ENCODE data around the gene HNF1A. TPM values are rescaled to one million over a fixed set of nuclear protein-coding genes. Genes with fewer than 3 reads are reported as not detected.

Gene HNF1A
- total and polyA plus RNA-seq, 2 of the 13 experiments (the other 11 are each of a cell fraction or from before 2014, with no cell fraction given), result 13.4 to 34.7 TPM

DNA sequence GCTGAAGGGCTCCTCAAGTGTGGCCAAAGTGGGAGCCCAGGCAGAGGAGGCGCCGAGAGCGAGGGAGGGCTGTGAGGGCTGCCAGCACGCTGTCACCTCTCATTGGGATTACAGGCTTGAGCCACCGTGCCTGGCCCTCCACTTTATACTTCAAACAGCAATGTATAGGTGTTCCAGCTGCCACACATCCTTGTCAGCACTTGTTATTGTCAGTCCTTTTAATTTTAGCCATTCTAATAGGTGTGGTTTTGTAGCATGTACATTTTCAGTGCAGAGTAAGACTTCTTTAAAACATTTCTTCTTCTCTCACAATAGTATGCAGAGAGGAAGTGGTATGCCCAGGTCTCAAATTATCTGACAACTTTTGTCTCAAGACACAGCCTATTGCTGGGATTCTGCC, 27.5 kb upstream of the HNF1A start:
- H3K27me3 ChIP-seq (ENCODE audit: control insufficient read depth in 1 of 2, insufficient read depth in 2 of 2, low read length in 2 of 2), result no peaks in the 10 kb centered on the region
- intact Hi-C loops (cut with micrococcal nuclease; ENCODE audit: unreplicated experiment) (no loop called here), in situ Hi-C loops (cut with HindIII; ENCODE audit: extremely low pct_ligation_motif_present, low pct_unique_long_range_greater_than_20kb) (no loop called here)
- no peak for FAIRE-seq
- 83% methylated on average over 4 of the region's 5 CpGs for WGBS (ENCODE audit: low lambda C conversion rate)
- CTCF ChIA-PET (ENCODE audit: low intra/inter-chr PET ratio, low total read pairs), result no interaction called here
- H3K4me2 ChIP-seq (ENCODE audit: low read depth, low read length), result no peak overlapping the region
- no peaks in the 10 kb centered on the region for H4K20me1 ChIP-seq (ENCODE audit: insufficient read depth, low read length)
- BruUV-seq (replicated peaks), result no TSS peak
- H3K4me3 ChIP-seq (replicated peaks in 1 of 3; ENCODE audit: insufficient read depth in 1 of 3, low read depth in 2 of 3, low read length in 3 of 3), result no peak overlapping the region
- TF ChIP-seq ZNF7 (CRISPR knock-in tag; IDR thresholded peaks at IDR 0.05) (peak; percentile 95), UBTF (CRISPR knock-in tag; IDR thresholded peaks at IDR 0.05) (no peak)
- no peaks in the 10 kb centered on the region for H3K79me2 ChIP-seq (ENCODE audit: insufficient read depth, low read length)
- no peak for ATAC-seq
- no peak for DNase-seq (ENCODE audit: low spot score)
- POLR2A ChIA-PET, result no interaction called here
- no peak overlapping the region for H3K9ac ChIP-seq (ENCODE audit: insufficient read depth, low read depth, low read length)
- H2AFZ ChIP-seq (ENCODE audit: low read length), result no peak overlapping the region
- no peak overlapping the region for H3K27ac ChIP-seq (ENCODE audit: extremely low read length, insufficient read depth, low read length)
- H3K36me3 ChIP-seq (replicated peaks in 1 of 2; ENCODE audit: control insufficient read depth in 1 of 2, insufficient read depth in 2 of 2, low read length in 2 of 2), result no peaks in the 10 kb centered on the region
- H3K9me3 ChIP-seq (ENCODE audit: low read length), result no peaks in the 10 kb centered on the region
- peaks cover 11% of the 10 kb centered on the region; the same call in 1 of the 2 replicates for H3K4me1 ChIP-seq (ENCODE audit: insufficient read depth, low read length)

- Histone ChIP-seq H2AFZ (ENCODE audit: low read length) (no peak overlapping the region), H3K27me3 (ENCODE audit: control insufficient read depth in 1 of 2, insufficient read depth in 2 of 2, low read length in 2 of 2) (no peaks in the 10 kb centered on the region), H4K20me1 (ENCODE audit: insufficient read depth, low read length) (0 out of 2 replicates have a peak, but pooled peaks cover 2% of the 10 kb centered on the region), H3K27ac (ENCODE audit: extremely low read length, insufficient read depth, low read length) (no peak overlapping the region), H3K4me3 (replicated peaks in 1 of 3; ENCODE audit: insufficient read depth in 1 of 3, low read depth in 2 of 3, low read length in 3 of 3) (no peak overlapping the region), H3K9ac (ENCODE audit: insufficient read depth, low read depth, low read length) (no peak overlapping the region), H3K4me1 (ENCODE audit: insufficient read depth, low read length) (peaks cover 39% of the 10 kb centered on the region), H3K79me2 (ENCODE audit: insufficient read depth, low read length) (no peaks in the 10 kb centered on the region), H3K9me3 (ENCODE audit: low read length) (no peaks in the 10 kb centered on the region), H3K4me2 (ENCODE audit: low read depth, low read length) (no peak overlapping the region), H3K36me3 (replicated peaks in 1 of 2; ENCODE audit: control insufficient read depth in 1 of 2, insufficient read depth in 2 of 2, low read length in 2 of 2) (no peaks in the 10 kb centered on the region)
- in situ Hi-C loops (cut with HindIII; ENCODE audit: extremely low pct_ligation_motif_present, low pct_unique_long_range_greater_than_20kb) (no loop called here), intact Hi-C loops (cut with micrococcal nuclease; ENCODE audit: unreplicated experiment) (no loop called here)
- no peak for TF ChIP-seq TMF1 (CRISPR knock-in tag; IDR thresholded peaks at IDR 0.05; ENCODE audit: low read depth)
- TF ChIP-seq STAT6 (CRISPR knock-in tag; IDR thresholded peaks at IDR 0.05; ENCODE audit: borderline replicate concordance), result no peak
- TF ChIP-seq, protein P1, sequence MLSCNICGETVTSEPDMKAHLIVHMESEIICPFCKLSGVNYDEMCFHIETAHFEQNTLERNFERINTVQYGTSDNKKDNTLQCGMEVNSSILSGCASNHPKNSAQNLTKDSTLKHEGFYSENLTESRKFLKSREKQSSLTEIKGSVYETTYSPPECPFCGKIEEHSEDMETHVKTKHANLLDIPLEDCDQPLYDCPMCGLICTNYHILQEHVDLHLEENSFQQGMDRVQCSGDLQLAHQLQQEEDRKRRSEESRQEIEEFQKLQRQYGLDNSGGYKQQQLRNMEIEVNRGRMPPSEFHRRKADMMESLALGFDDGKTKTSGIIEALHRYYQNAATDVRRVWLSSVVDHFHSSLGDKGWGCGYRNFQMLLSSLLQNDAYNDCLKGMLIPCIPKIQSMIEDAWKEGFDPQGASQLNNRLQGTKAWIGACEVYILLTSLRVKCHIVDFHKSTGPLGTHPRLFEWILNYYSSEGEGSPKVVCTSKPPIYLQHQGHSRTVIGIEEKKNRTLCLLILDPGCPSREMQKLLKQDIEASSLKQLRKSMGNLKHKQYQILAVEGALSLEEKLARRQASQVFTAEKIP (CRISPR knock-in tag; IDR thresholded peaks at IDR 0.05; ENCODE audit: borderline replicate concordance), result no peak
- TF ChIP-seq SOX6 (IDR thresholded peaks at IDR 0.05), result no peak
- TF ChIP-seq SOX6 (CRISPR knock-in tag; IDR thresholded peaks at IDR 0.05), result no peak
- no peak for TF ChIP-seq ZC3H13 (CRISPR knock-in tag; IDR thresholded peaks at IDR 0.05)
- TF ChIP-seq SALL1 (CRISPR knock-in tag; IDR thresholded peaks at IDR 0.05), result no peak
- no peak for TF ChIP-seq AHR (CRISPR knock-in tag; IDR thresholded peaks at IDR 0.05)
- ChIA-PET CTCF (ENCODE audit: low intra/inter-chr PET ratio, low total read pairs) (no interaction called here), POLR2A (no interaction called here)
- peak; percentile 7; the same call in 2 of the 3 replicates for ATAC-seq
- no peak for FAIRE-seq
- 35% methylated on average over 4 of the region's 4 CpGs for WGBS (ENCODE audit: low lambda C conversion rate)
- BruUV-seq (replicated peaks), result no TSS peak
- DNase-seq (ENCODE audit: low spot score), result no peak
Measured at GRCh38 chr12:120955232-120955631, 23.1 kb upstream of the HNF1A start.

All from HepG2 (cell line).